ENCODE results near the gene IMMP2L.

DNA sequence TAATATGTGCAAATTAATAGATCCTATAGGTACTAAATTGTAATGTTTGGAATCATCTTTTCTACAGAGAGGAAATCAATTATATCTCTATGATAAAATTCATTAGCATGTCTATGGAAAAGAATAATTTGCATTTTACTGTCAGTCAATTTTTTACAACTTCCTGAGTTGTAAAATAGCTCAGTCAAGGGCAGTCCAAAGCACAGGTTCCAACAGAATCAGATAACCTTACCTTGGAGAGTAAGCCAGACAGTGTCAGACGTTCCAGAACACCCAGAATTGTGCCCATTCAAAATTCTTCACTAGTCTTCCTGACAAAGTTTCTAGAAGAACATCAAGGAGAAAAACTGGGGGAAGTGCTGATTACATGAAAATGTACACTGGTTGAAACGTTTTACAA, 31.1 kb upstream of the IMMP2L start:
- no peak for TF ChIP-seq CTCF (optimal IDR thresholded peaks at IDR 0.05 in 1 of 3, IDR thresholded peaks at IDR 0.05 in 1 of 3, conservative IDR thresholded peaks at IDR 0.05 in 1 of 3; ENCODE audit: extremely low read depth in 1 of 3, insufficient read depth in 2 of 3, low read length in 3 of 3)
- TF ChIP-seq EZH2 (IDR thresholded peaks at IDR 0.05; ENCODE audit: low read length), result no peak

Data from keratinocyte (primary cell).